ENCODE data around the gene MYO15B. TPM values are rescaled to one million over a fixed set of nuclear protein-coding genes. Genes with fewer than 3 reads are reported as not detected.

The MYO15B gene
- total RNA-seq, 1 experiment from 2014 or later: 30.3 TPM

DNA sequence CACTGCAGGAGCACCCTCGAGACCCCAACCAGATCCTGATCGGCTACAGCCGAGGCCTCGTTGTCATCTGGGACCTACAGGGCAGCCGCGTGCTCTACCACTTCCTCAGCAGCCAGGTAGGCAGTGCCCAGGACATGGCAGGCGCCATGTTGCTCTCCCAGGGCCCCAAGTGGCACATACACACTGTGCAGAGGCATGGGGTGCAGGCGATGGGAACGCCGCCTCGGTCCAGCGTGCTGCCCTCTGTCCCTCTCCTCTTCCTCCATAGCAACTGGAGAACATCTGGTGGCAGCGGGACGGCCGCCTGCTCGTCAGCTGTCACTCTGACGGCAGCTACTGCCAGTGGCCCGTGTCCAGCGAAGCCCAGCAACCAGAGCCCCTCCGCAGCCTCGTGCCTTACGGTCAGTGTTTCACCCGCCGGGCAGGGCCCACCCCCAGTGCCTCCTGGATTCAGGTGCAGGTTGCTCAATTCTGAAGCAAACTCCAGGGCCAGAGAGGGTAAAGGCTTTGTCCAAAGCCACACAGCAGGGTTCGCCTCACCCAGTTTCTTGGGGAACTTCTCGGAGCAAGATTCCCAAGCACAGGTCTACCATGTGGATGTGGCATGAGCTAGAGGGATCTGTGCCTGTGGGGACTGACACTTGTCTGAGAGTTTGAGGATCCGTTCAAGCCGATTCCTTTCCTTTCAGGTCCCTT lies 24.4 kb upstream of the MYO15B start:
- CTCF ChIA-PET: no interaction called here
- Histone ChIP-seq H3K27me3 (ENCODE audit: insufficient read depth, low read length) (no peaks in the 10 kb centered on the region), H3K4me3 (replicated peaks in 1 of 2; ENCODE audit: low read depth in 1 of 2, low read length in 2 of 2) (no peak overlapping the region), H3K9me2 (ENCODE audit: insufficient read depth) (no peaks in the 10 kb centered on the region), H3K4me1 (ENCODE audit: control insufficient read depth in 1 of 2, insufficient read depth in 2 of 2, low read length in 2 of 2) (peaks cover 11 to 12% of the 10 kb centered on the region in 2 experiments; a peak in 3 of 4 replicates), H3K36me3 (ENCODE audit: control insufficient read depth in 1 of 2, insufficient read depth in 2 of 2, low read length in 2 of 2) (peaks cover 19 to 25% of the 10 kb centered on the region in 2 experiments; a peak in 3 of 4 replicates), H3K9me3 (ENCODE audit: control insufficient read depth in 1 of 2, insufficient read depth in 1 of 2, low read depth in 1 of 2, low read length in 2 of 2) (no peaks in the 10 kb centered on the region), H2AFZ (ENCODE audit: low read depth, low read length, poor library complexity, severe bottlenecking) (no peak overlapping the region), H3K27ac (ENCODE audit: low read depth, low read length) (no peak overlapping the region), H3K9ac (ENCODE audit: low read length) (no peak overlapping the region), H3K79me2 (ENCODE audit: insufficient read depth, low read length) (no peaks in the 10 kb centered on the region), H4K20me1 (ENCODE audit: insufficient read depth) (no peaks in the 10 kb centered on the region), H3K4me2 (ENCODE audit: low read length) (no peak overlapping the region)
- ATAC-seq (no peak), DNase-seq (ENCODE audit: low read depth, low spot score) (no peak)
- TF ChIP-seq ATF3 (IDR thresholded peaks at IDR 0.05): no peak
- no peak for TF ChIP-seq REST (IDR thresholded peaks at IDR 0.05; ENCODE audit: low read depth)
- no peak for TF ChIP-seq SP1 (IDR thresholded peaks at IDR 0.05; ENCODE audit: low read depth)
- RAD21 ChIA-PET (ENCODE audit: low non-redundant PET in 1 of 2, low total read pairs in 2 of 2, uncharacterized antibody in 2 of 2, unreplicated experiment in 2 of 2): no interaction called here
- no TSS peak for BruUV-seq (replicated peaks)
- intact Hi-C loops (cut with micrococcal nuclease): no loop called here
- POLR2A ChIA-PET: no interaction called here

DNA sequence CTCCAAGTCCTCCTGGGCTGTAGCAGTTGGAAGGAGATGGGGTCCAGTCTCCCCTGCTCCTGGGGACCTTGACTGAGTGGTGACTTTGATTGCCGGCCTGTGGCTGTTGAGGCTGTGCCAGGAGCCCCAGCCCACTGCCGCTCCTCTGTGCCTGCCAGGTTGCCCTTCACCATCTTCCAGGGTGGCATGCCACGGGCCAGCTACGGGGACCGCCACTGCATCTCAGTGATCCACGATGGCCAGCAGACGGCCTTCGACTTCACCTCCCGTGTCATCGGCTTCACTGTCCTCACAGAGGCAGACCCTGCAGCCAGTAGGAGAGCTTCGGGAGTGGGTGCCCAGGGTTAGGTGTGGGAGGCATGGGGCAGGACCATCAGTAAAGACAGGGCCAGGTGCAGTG lies 23.4 kb upstream of the MYO15B start:
- no peaks in the 10 kb centered on the region for H3K9me3 ChIP-seq (ENCODE audit: control insufficient read depth in 1 of 2, insufficient read depth in 1 of 2, low read depth in 1 of 2, low read length in 2 of 2)
- H3K9ac ChIP-seq (ENCODE audit: low read length): no peak overlapping the region
- H2AFZ ChIP-seq (ENCODE audit: low read depth, low read length, poor library complexity, severe bottlenecking): no peak overlapping the region
- ChIA-PET POLR2A (no interaction called here), RAD21 (ENCODE audit: low non-redundant PET in 1 of 2, low total read pairs in 2 of 2, uncharacterized antibody in 2 of 2, unreplicated experiment in 2 of 2) (no interaction called here), CTCF (no interaction called here)
- peaks cover 8 to 9% of the 10 kb centered on the region in 2 experiments; a peak in 3 of 4 replicates for H3K4me1 ChIP-seq (ENCODE audit: control insufficient read depth in 1 of 2, insufficient read depth in 2 of 2, low read length in 2 of 2)
- no peaks in the 10 kb centered on the region for H4K20me1 ChIP-seq (ENCODE audit: insufficient read depth)
- DNase-seq (ENCODE audit: low read depth, low spot score) (no peak), ATAC-seq (no peak)
- intact Hi-C loops (cut with micrococcal nuclease): no loop called here
- no TSS peak for BruUV-seq (replicated peaks)
- no peaks in the 10 kb centered on the region for H3K9me2 ChIP-seq (ENCODE audit: insufficient read depth)
- no peaks in the 10 kb centered on the region for H3K79me2 ChIP-seq (ENCODE audit: insufficient read depth, low read length)
- no peak overlapping the region for H3K4me3 ChIP-seq (replicated peaks in 1 of 2; ENCODE audit: low read depth in 1 of 2, low read length in 2 of 2)
- H3K27me3 ChIP-seq (ENCODE audit: insufficient read depth, low read length): no peaks in the 10 kb centered on the region
- H3K36me3 ChIP-seq (ENCODE audit: control insufficient read depth in 1 of 2, insufficient read depth in 2 of 2, low read length in 2 of 2): peaks cover 17 to 29% of the 10 kb centered on the region in 2 experiments; a peak in 3 of 4 replicates
- no peak overlapping the region for H3K4me2 ChIP-seq (ENCODE audit: low read length)
- no peak overlapping the region for H3K27ac ChIP-seq (ENCODE audit: low read depth, low read length)
- TF ChIP-seq, protein P1, sequence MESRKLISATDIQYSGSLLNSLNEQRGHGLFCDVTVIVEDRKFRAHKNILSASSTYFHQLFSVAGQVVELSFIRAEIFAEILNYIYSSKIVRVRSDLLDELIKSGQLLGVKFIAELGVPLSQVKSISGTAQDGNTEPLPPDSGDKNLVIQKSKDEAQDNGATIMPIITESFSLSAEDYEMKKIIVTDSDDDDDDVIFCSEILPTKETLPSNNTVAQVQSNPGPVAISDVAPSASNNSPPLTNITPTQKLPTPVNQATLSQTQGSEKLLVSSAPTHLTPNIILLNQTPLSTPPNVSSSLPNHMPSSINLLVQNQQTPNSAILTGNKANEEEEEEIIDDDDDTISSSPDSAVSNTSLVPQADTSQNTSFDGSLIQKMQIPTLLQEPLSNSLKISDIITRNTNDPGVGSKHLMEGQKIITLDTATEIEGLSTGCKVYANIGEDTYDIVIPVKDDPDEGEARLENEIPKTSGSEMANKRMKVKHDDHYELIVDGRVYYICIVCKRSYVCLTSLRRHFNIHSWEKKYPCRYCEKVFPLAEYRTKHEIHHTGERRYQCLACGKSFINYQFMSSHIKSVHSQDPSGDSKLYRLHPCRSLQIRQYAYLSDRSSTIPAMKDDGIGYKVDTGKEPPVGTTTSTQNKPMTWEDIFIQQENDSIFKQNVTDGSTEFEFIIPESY (IDR thresholded peaks at IDR 0.05; ENCODE audit: extremely low read depth, insufficient replicate concordance, low read length): no peak
- TF ChIP-seq, protein P2, sequence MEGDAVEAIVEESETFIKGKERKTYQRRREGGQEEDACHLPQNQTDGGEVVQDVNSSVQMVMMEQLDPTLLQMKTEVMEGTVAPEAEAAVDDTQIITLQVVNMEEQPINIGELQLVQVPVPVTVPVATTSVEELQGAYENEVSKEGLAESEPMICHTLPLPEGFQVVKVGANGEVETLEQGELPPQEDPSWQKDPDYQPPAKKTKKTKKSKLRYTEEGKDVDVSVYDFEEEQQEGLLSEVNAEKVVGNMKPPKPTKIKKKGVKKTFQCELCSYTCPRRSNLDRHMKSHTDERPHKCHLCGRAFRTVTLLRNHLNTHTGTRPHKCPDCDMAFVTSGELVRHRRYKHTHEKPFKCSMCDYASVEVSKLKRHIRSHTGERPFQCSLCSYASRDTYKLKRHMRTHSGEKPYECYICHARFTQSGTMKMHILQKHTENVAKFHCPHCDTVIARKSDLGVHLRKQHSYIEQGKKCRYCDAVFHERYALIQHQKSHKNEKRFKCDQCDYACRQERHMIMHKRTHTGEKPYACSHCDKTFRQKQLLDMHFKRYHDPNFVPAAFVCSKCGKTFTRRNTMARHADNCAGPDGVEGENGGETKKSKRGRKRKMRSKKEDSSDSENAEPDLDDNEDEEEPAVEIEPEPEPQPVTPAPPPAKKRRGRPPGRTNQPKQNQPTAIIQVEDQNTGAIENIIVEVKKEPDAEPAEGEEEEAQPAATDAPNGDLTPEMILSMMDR (IDR thresholded peaks at IDR 0.05 in 2 of 3, conservative IDR thresholded peaks at IDR 0.05 in 1 of 3; ENCODE audit: borderline replicate concordance in 1 of 3, insufficient read depth in 1 of 3, low read depth in 2 of 3, low read length in 2 of 3): no peak
- TF ChIP-seq ZFX (IDR thresholded peaks at IDR 0.05): no peak
- no peak for TF ChIP-seq POLR2A (IDR thresholded peaks at IDR 0.05; ENCODE audit: borderline replicate concordance, extremely low read depth, insufficient read depth, insufficient read length)
- TF ChIP-seq RAD21 (IDR thresholded peaks at IDR 0.05; ENCODE audit: low read depth): no peak

Measured in HCT116 (cell line).